Measurements from ENCODE around the gene TGFBR2. TPM values are rescaled to one million over a fixed set of nuclear protein-coding genes. Genes with fewer than 3 reads are reported as not detected.

TGFBR2 gene
- total and polyA plus RNA-seq, 2 of the 13 experiments (the other 11 are each of a cell fraction or from before 2014, with no cell fraction given): 82.2 to 187 TPM

GRCh38 chr3:30691249-30691880 is 85.0 kb downstream of the TGFBR2 start (continued):
- TF ChIP-seq, protein P1, sequence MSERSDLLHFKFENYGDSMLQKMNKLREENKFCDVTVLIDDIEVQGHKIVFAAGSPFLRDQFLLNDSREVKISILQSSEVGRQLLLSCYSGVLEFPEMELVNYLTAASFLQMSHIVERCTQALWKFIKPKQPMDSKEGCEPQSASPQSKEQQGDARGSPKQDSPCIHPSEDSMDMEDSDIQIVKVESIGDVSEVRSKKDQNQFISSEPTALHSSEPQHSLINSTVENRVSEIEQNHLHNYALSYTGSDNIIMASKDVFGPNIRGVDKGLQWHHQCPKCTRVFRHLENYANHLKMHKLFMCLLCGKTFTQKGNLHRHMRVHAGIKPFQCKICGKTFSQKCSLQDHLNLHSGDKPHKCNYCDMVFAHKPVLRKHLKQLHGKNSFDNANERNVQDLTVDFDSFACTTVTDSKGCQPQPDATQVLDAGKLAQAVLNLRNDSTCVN (CRISPR knock-in tag; IDR thresholded peaks at IDR 0.05; ENCODE audit: borderline replicate concordance): no peak
- no peak for TF ChIP-seq SMAD1 (CRISPR knock-in tag; IDR thresholded peaks at IDR 0.05; ENCODE audit: borderline replicate concordance, low read depth)
- TF ChIP-seq POLR2G (IDR thresholded peaks at IDR 0.05; ENCODE audit: low read depth, low read length): peak; percentile 32; the same call in 1 of the 2 replicates
- no peak for TF ChIP-seq ZNF782 (CRISPR knock-in tag; IDR thresholded peaks at IDR 0.05; ENCODE audit: borderline replicate concordance)
- TF ChIP-seq, protein P2, sequence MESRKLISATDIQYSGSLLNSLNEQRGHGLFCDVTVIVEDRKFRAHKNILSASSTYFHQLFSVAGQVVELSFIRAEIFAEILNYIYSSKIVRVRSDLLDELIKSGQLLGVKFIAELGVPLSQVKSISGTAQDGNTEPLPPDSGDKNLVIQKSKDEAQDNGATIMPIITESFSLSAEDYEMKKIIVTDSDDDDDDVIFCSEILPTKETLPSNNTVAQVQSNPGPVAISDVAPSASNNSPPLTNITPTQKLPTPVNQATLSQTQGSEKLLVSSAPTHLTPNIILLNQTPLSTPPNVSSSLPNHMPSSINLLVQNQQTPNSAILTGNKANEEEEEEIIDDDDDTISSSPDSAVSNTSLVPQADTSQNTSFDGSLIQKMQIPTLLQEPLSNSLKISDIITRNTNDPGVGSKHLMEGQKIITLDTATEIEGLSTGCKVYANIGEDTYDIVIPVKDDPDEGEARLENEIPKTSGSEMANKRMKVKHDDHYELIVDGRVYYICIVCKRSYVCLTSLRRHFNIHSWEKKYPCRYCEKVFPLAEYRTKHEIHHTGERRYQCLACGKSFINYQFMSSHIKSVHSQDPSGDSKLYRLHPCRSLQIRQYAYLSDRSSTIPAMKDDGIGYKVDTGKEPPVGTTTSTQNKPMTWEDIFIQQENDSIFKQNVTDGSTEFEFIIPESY (CRISPR knock-in tag; IDR thresholded peaks at IDR 0.05): peak; percentile 96
- TF ChIP-seq ZNF317 (CRISPR knock-in tag; IDR thresholded peaks at IDR 0.05): no peak
- 0 out of 2 replicates have a peak, but pooled peaks have one; percentile 37 for TF ChIP-seq ZNF572 (CRISPR knock-in tag; IDR thresholded peaks at IDR 0.05)
- TF ChIP-seq PITX1 (CRISPR knock-in tag; IDR thresholded peaks at IDR 0.05): no peak
- TF ChIP-seq SP4 (CRISPR knock-in tag; IDR thresholded peaks at IDR 0.05): no peak
- TF ChIP-seq RFX3 (CRISPR knock-in tag; IDR thresholded peaks at IDR 0.05): no peak
- TF ChIP-seq, protein P3, sequence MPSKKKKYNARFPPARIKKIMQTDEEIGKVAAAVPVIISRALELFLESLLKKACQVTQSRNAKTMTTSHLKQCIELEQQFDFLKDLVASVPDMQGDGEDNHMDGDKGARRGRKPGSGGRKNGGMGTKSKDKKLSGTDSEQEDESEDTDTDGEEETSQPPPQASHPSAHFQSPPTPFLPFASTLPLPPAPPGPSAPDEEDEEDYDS (CRISPR knock-in tag; IDR thresholded peaks at IDR 0.05): no peak
- TF ChIP-seq KDM6A (CRISPR knock-in tag; IDR thresholded peaks at IDR 0.05; ENCODE audit: low read depth): no peak
- no peak for TF ChIP-seq ATM (IDR thresholded peaks at IDR 0.05; ENCODE audit: borderline replicate concordance)
- no peak for TF ChIP-seq TCF7L2 (IDR thresholded peaks at IDR 0.05; ENCODE audit: low read depth, low read length)
- TF ChIP-seq ZNF839 (CRISPR knock-in tag; IDR thresholded peaks at IDR 0.05; ENCODE audit: borderline replicate concordance): no peak
- TF ChIP-seq POLR2AphosphoS2 (IDR thresholded peaks at IDR 0.05; ENCODE audit: low read depth, low read length): no peak
- TF ChIP-seq ZMYM4 (CRISPR knock-in tag; IDR thresholded peaks at IDR 0.05): peak; percentile 42; the same call in 1 of the 2 replicates
- 0 out of 2 replicates have a peak, but pooled peaks have one; percentile 34 for TF ChIP-seq NRL (CRISPR knock-in tag; IDR thresholded peaks at IDR 0.05; ENCODE audit: borderline replicate concordance)
- no peak for TF ChIP-seq ZNF335 (CRISPR knock-in tag; IDR thresholded peaks at IDR 0.05)
- peak; percentile 66 for TF ChIP-seq ZNF687 (CRISPR knock-in tag; IDR thresholded peaks at IDR 0.05)
- no peak for TF ChIP-seq ZFP36 (IDR thresholded peaks at IDR 0.05; ENCODE audit: borderline replicate concordance, low read depth, low read length, partially characterized antibody)
- TF ChIP-seq SAP130 (CRISPR knock-in tag; IDR thresholded peaks at IDR 0.05; ENCODE audit: low read depth): no peak; the same call in 1 of the 2 replicates
- TF ChIP-seq SALL1 (CRISPR knock-in tag; IDR thresholded peaks at IDR 0.05): peak; percentile 28; the same call in 1 of the 2 replicates
- TF ChIP-seq ZNF607 (CRISPR knock-in tag; IDR thresholded peaks at IDR 0.05; ENCODE audit: borderline replicate concordance): no peak

Measured in HepG2 (cell line).